Trophoblast cell (in vitro differentiated cells and primary cell): ENCODE results near the gene NKD1.

Source experiments
- DNase-seq, 2 donors: peaks; one replicate each; pipeline ENCODE4 v3.0.0-alpha.2; 2016
- H2AFZ ChIP-seq: 2 replicates; pipeline ENCODE4 v1.6.1; 2013; ENCODE audit warnings: low read length, moderate library complexity, mild to moderate bottlenecking; ENCODE audit not compliant: insufficient read depth, poor library complexity
- H2AK5ac ChIP-seq: 2 replicates; pipeline ENCODE4 v1.6.1; 2013; ENCODE audit warnings: mild to moderate bottlenecking, low read length
- H2BK120ac ChIP-seq: 2 replicates; pipeline ENCODE4 v1.6.1; 2013; ENCODE audit warnings: low read length, mild to moderate bottlenecking, moderate library complexity; ENCODE audit not compliant: insufficient read depth, poor library complexity
- H2BK12ac ChIP-seq: 2 replicates; pipeline ENCODE4 v1.6.1; 2013; ENCODE audit warnings: mild to moderate bottlenecking, low read length, moderate library complexity
- H2BK5ac ChIP-seq: 2 replicates; pipeline ENCODE4 v1.6.1; 2013; ENCODE audit warnings: low read length, low read depth, moderate library complexity, mild to moderate bottlenecking; ENCODE audit not compliant: poor library complexity
- H3K14ac ChIP-seq: 2 replicates; pipeline ENCODE4 v1.6.1; 2013; ENCODE audit warnings: mild to moderate bottlenecking, low read length
- H3K18ac ChIP-seq: 2 replicates; pipeline ENCODE4 v1.6.1; 2013; ENCODE audit warnings: mild to moderate bottlenecking, low read length
- H3K23ac ChIP-seq: 2 replicates; pipeline ENCODE4 v1.6.1; 2013; ENCODE audit warnings: low read length
- H3K27ac ChIP-seq: 2 replicates; pipeline ENCODE4 v1.5.1; 2013; ENCODE audit warnings: low read depth, mild to moderate bottlenecking, inconsistent platforms, low read length, moderate library complexity
- H3K27me3 ChIP-seq: 2 replicates; pipeline ENCODE4 v1.6.1; 2013; ENCODE audit warnings: inconsistent platforms, mild to moderate bottlenecking, low read length, moderate library complexity; ENCODE audit not compliant: insufficient read depth
- H3K36me3 ChIP-seq, 2 experiments: 1 replicate in 1 of 2; 2 replicates in 1 of 2; pipeline ENCODE4 v1.6.1; 2013; ENCODE audit warnings: low read length in 2 of 2, mild to moderate bottlenecking in 2 of 2, moderate library complexity in 1 of 2; ENCODE audit not compliant: insufficient read depth in 2 of 2, control insufficient read depth in 1 of 2
- H3K4ac ChIP-seq: 2 replicates; pipeline ENCODE4 v1.6.1; 2013; ENCODE audit warnings: low read depth, mild to moderate bottlenecking, low read length, moderate library complexity
- H3K4me1 ChIP-seq, 2 experiments: 1 replicate in 1 of 2; 2 replicates in 1 of 2; pipeline ENCODE4 v1.6.1; 2013; ENCODE audit warnings: low read length in 2 of 2, mild to moderate bottlenecking in 2 of 2, moderate library complexity in 1 of 2; ENCODE audit not compliant: insufficient read depth in 2 of 2, control insufficient read depth in 1 of 2
- H3K4me2 ChIP-seq: 2 replicates; pipeline ENCODE4 v1.6.1; 2013; ENCODE audit warnings: inconsistent platforms, mild to moderate bottlenecking, low read length, moderate library complexity
- H3K4me3 ChIP-seq: 2 replicates; pipeline ENCODE4 v1.5.1; 2013; ENCODE audit warnings: mild to moderate bottlenecking, low read depth, low read length, inconsistent platforms
- H3K79me1 ChIP-seq: one replicate; pipeline ENCODE4 v1.6.1; 2013; ENCODE audit warnings: low read length
- H3K79me2 ChIP-seq: 2 replicates; pipeline ENCODE4 v1.6.1; 2013; ENCODE audit warnings: low read length, mild to moderate bottlenecking; ENCODE audit not compliant: control insufficient read depth, insufficient read depth, poor library complexity
- H3K9ac ChIP-seq: 2 replicates; pipeline ENCODE4 v1.6.1; 2013; ENCODE audit warnings: mild to moderate bottlenecking, low read length
- H3K9me3 ChIP-seq: 2 replicates; pipeline ENCODE4 v1.6.1; 2013; ENCODE audit warnings: low read depth, mild to moderate bottlenecking, control low read depth, inconsistent platforms, low read length; ENCODE audit not compliant: insufficient read depth
- H4K12ac ChIP-seq: 2 replicates; pipeline ENCODE4 v1.6.1; 2013; ENCODE audit warnings: low read depth, mild to moderate bottlenecking, low read length, moderate library complexity
- H4K8ac ChIP-seq: 2 replicates; pipeline ENCODE4 v1.6.1; 2013; ENCODE audit warnings: low read depth, mild to moderate bottlenecking, low read length, moderate library complexity
- H4K91ac ChIP-seq: one replicate; pipeline ENCODE4 v1.6.1; 2013; ENCODE audit warnings: low read depth, mild to moderate bottlenecking, low read length, moderate library complexity
- WGBS: extraction: QIAGEN DNeasy Blood & Tissue Kit; methylation state at CpG from one replicate; pipeline ENCODE4 v1.1.7; 2013; ENCODE audit warnings: missing lambda C conversion rate; ENCODE audit not compliant: insufficient read length, insufficient coverage; ENCODE audit errors: extremely low coverage; 5-methylcytosine and 5-hydroxymethylcytosine counted together

Gene NKD1

DNA sequence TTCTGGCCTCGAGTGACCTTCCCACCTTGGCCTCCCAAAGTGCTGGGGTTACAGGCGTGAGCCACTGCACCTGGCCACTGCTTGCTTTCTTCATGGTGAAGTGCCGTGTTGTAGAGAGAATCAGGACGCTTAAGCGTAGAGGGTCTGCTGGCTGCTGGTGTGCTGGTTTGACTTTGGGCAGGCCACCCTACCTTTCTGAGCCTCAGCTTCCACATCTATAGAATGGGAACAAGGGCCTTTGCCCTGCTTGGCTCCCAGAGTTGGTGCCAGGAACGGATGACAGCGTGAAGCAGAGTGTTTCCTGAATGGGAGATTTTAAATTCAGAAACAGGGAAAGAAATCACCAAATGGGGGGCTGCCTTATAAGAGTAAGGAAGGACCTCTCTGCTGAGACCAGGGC, 60.9 kb downstream of the NKD1 start:
- Histone ChIP-seq H4K8ac (no peak overlapping the region), H3K14ac (no peak overlapping the region), H3K79me2 (no peaks in the 10 kb centered on the region), H2AFZ (no peak overlapping the region), H3K9ac (no peak overlapping the region), H3K4me3 (no peak overlapping the region), H3K4me1 (peaks cover under 1% of the 10 kb centered on the region in 2 experiments), H3K27me3 (no peaks in the 10 kb centered on the region), H2BK12ac (no peak overlapping the region), H3K23ac (no peak overlapping the region), H2AK5ac (no peak overlapping the region), H2BK5ac (no peak overlapping the region), H4K91ac (no peak overlapping the region), H3K4me2 (no peak overlapping the region), H3K36me3 (peaks cover 0 to 2% of the 10 kb centered on the region in 2 experiments), H3K9me3 (no peaks in the 10 kb centered on the region), H3K79me1 (no peaks in the 10 kb centered on the region), H4K12ac (no peak overlapping the region), H3K4ac (no peak overlapping the region), H3K18ac (no peak overlapping the region), H3K27ac (no peak overlapping the region), H2BK120ac (no peak overlapping the region)
- WGBS = no CpG with 5 or more reads among the region's 7 CpGs
- no peak for DNase-seq

DNA sequence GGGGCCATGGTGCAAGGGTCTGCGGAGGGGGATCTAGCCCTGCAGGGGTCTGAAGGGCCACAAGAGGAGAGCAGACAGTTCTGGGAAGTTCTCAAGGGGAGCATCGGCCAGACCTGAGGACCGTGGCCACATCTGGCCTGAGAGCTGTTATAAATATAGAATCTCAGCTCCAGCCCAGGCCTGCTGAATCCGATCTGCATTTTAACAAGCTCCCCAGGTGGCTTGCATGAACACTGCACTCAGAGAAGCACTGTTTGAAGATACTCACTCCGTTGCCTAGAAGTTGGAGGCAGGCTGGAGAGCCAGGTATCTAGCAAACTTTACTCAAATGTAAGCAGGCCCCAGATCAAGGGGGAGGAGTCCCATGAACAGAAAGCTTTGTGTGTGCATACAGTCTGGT, 61.3 kb downstream of the NKD1 start:
- Histone ChIP-seq H3K4me3 (no peak overlapping the region), H4K12ac (no peak overlapping the region), H3K4me1 (no peaks in the 10 kb centered on the region), H3K79me1 (no peaks in the 10 kb centered on the region), H3K18ac (no peak overlapping the region), H3K9ac (no peak overlapping the region), H3K27me3 (no peaks in the 10 kb centered on the region), H2AFZ (no peak overlapping the region), H4K91ac (no peak overlapping the region), H3K23ac (no peak overlapping the region), H2AK5ac (no peak overlapping the region), H3K27ac (no peak overlapping the region), H2BK120ac (no peak overlapping the region), H3K9me3 (no peaks in the 10 kb centered on the region), H3K79me2 (no peaks in the 10 kb centered on the region), H3K4me2 (no peak overlapping the region), H3K4ac (no peak overlapping the region), H4K8ac (no peak overlapping the region), H3K36me3 (peaks cover 0 to 2% of the 10 kb centered on the region in 2 experiments), H2BK12ac (no peak overlapping the region), H3K14ac (no peak overlapping the region), H2BK5ac (no peak overlapping the region)
- WGBS = no CpG with 5 or more reads among the region's 5 CpGs
- no peak for DNase-seq

DNA sequence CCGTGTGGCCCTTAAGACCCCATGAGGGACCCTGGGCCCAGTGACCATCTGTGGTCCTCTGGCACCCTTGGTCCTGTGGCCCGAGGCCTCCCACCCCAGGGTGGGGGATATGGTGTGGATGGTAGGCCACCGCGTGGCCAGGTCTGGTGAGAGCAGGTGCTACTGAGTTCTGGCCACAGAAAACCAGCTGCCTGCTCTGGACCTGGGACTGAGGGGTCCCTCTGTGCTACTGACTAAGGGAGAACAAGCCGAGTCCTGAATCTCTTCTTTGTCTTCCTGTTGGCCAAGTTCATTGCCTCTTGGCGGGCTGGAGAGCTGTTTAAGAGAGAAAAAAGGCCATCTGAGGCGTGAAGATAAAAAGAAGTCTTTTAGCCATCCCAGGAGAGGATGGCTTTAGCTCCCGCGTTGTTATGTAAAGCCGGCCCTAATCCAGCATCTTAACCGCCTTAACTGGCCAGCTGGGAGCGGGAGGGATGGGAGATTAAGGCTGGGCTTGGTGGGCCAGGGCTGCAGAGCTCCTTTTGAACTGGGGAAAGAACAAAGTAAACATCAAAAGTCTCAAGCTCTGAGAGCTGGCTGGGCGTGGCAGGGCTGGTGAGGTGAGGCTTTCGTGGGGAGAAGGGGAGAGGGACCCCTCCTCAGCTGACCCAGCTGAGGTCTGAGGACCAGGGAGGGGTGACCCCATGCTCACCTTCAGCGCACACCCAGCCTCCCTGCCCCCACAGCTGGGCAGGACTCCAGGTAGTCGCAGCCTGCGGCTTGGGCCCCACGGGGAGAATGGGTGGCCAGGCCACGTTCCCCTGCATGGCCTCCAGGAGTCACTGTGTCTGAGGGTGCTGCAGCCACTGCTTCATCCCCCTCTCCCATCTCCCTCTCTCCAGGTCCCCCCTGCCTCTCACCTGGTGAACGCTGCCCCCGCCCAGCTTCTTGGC, 62.4 kb downstream of the NKD1 start:
- WGBS = no CpG with 5 or more reads among the region's 21 CpGs
- no peak for DNase-seq

DNA sequence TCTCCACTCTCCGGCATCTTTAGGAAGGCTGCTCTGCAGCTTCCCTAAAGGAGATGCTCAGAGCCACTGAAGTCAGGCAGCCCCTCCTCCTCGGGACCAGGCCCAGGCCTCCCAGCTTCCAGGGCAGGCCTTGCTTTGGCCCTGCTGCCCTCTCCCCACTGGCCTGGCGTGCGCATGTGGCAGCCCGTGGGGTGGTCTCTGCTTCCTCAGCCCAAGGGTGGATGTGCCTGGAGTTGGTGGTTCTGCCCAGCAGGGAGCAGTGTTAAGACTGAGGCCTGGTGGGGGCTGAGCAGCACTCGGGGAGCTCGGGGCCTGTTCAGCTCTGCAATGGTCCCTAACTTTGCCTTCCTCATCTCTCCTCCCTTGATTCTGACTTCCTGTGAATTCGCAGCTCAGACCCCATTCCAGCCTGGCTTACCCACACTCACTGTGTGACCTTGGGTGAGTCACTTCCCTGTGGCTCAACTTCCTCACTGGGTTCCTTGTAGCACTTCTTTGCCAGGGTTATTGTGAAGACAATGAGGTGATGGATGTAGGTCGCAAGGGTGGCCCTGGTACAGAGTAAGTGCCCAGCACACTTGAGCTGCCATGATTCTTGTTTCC, 63.2 kb downstream of the NKD1 start:
- no peak overlapping the region for H3K27ac ChIP-seq
- H3K4me2 ChIP-seq = no peak overlapping the region
- no peak overlapping the region for H3K14ac ChIP-seq
- peaks cover 0 to 2% of the 10 kb centered on the region in 2 experiments for H3K36me3 ChIP-seq
- no peak overlapping the region for H4K91ac ChIP-seq
- H2BK120ac ChIP-seq = no peak overlapping the region
- H3K9me3 ChIP-seq = no peaks in the 10 kb centered on the region
- H3K4ac ChIP-seq = no peak overlapping the region
- no peak overlapping the region for H2BK5ac ChIP-seq
- no peak overlapping the region for H3K18ac ChIP-seq
- no peak overlapping the region for H2BK12ac ChIP-seq
- no peak overlapping the region for H3K23ac ChIP-seq
- no peak overlapping the region for H2AFZ ChIP-seq
- no peaks in the 10 kb centered on the region for H3K79me1 ChIP-seq
- H3K27me3 ChIP-seq = no peaks in the 10 kb centered on the region
- H4K8ac ChIP-seq = no peak overlapping the region
- no peaks in the 10 kb centered on the region for H3K79me2 ChIP-seq
- WGBS = no CpG with 5 or more reads among the region's 9 CpGs
- H4K12ac ChIP-seq = no peak overlapping the region
- no peak overlapping the region for H3K9ac ChIP-seq
- no peak overlapping the region for H3K4me3 ChIP-seq
- peaks cover 2 to 4% of the 10 kb centered on the region in 2 experiments for H3K4me1 ChIP-seq
- DNase-seq = peak in 1 of 2 donors; percentile 2
- no peak overlapping the region for H2AK5ac ChIP-seq

More for the DNA sequence above, 62.4 kb downstream of the NKD1 start:
- H4K12ac ChIP-seq = no peak overlapping the region
- no peak overlapping the region for H2BK5ac ChIP-seq
- H2AFZ ChIP-seq = no peak overlapping the region
- H3K4me3 ChIP-seq = no peak overlapping the region
- no peak overlapping the region for H3K18ac ChIP-seq
- H3K14ac ChIP-seq = no peak overlapping the region
- no peak overlapping the region for H2AK5ac ChIP-seq
- no peak overlapping the region for H3K23ac ChIP-seq
- H2BK12ac ChIP-seq = no peak overlapping the region
- H3K79me1 ChIP-seq = no peaks in the 10 kb centered on the region
- H3K79me2 ChIP-seq = no peaks in the 10 kb centered on the region
- H3K27ac ChIP-seq = no peak overlapping the region
- no peaks in the 10 kb centered on the region for H3K27me3 ChIP-seq
- no peaks in the 10 kb centered on the region for H3K9me3 ChIP-seq
- no peak overlapping the region for H3K4me2 ChIP-seq
- H4K8ac ChIP-seq = no peak overlapping the region
- no peak overlapping the region for H3K9ac ChIP-seq
- no peak overlapping the region for H4K91ac ChIP-seq
- H3K36me3 ChIP-seq = peaks cover 0 to 2% of the 10 kb centered on the region in 2 experiments
- H2BK120ac ChIP-seq = no peak overlapping the region
- H3K4ac ChIP-seq = no peak overlapping the region
- peaks cover 0 to 2% of the 10 kb centered on the region in 2 experiments for H3K4me1 ChIP-seq
